ENCODE data around the gene CCDC178.
"Not testable (repeated sequence)": the region's sequence is repeated elsewhere in the genome, so short reads cannot be mapped to it uniquely, and the experiment has no call there.

The CCDC178 gene

GRCh38 chr18:33212363-33212762 lies 228.2 kb downstream of the CCDC178 start:
- no peak for DNase-seq (ENCODE audit: low spot score)

DNA sequence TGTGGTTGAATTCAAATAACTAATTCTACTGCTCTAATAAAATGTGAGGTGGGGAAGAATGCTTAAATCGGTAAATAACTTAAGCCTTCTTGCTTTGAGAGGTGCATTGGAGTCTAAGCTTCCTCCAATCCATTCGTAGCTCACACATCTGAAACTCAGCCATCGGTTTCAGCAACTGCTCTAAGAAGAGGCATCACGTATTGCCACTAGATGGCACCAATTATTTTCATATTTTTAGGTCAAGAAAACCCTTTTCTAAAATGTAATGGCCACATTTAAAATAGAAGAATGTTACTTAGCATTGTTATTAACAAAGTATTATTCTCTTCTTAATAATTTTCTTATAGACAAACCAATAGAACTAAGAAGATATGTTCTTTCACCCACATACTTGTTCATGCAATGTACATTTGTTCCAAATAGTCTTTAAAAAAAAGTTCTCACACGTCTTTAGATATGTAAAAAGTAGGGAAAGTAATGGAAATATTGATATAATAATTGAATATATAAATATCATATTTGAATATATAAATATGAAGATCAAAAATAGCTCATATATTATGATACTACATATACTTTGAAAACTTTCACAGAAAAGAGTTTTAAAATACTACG lies 229.8 kb downstream of the CCDC178 start:
- DNase-seq (ENCODE audit: low spot score), result no peak

DNA sequence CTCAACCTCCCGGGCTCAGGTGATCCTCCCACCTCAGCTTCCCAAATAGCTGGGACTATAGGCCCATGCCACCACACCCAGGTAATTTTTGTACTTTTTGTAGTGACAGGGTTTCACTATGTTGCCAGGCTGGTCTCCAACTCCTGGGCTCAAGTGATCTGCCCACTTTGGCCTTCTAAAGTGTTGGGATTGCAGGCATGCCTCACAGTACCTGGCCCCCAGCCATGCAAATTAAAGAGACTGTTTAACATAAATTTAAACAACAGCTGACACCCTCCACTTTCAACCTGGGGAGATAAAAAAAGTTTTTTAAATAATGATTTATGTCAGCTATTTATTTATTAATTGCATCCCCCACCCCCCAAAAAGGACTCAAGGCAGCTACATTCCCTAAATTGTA lies 234.7 kb downstream of the CCDC178 start:
- no peak for DNase-seq (ENCODE audit: low spot score)

GRCh38 chr18:33201509-33201926 lies 239.0 kb downstream of the CCDC178 start:
- DNase-seq (ENCODE audit: low spot score), result no peak

- DNase-seq (ENCODE audit: low spot score), result no peak
Measured at GRCh38 chr18:33195795-33196194, 244.7 kb downstream of the CCDC178 start.

DNA sequence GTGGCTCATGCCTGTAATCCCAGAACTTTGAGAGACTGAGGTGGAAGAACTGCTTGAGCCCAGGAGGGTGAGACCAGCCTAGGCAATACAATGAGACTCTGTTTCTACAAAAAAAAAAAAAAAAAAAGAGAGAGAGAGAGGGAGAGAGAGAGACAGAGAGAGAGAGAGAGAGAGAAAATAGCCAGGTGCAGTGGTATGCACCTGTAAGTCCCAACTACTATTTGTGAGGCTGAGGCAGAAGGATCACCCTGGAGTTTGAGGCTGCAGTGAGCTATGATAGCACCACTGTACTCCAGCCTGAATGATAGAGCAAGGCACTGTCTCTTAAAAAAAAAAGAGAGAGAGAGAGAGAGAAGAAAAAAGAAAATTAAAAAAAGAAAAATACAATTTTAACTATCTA lies 245.7 kb downstream of the CCDC178 start:
- no peak for DNase-seq (ENCODE audit: low spot score)

- no peak for DNase-seq (ENCODE audit: low spot score)
Measured at GRCh38 chr18:33184958-33185357, 255.6 kb downstream of the CCDC178 start.

GRCh38 chr18:33184175-33184574 lies 256.3 kb downstream of the CCDC178 start:
- no peak for DNase-seq (ENCODE audit: low spot score)

DNA sequence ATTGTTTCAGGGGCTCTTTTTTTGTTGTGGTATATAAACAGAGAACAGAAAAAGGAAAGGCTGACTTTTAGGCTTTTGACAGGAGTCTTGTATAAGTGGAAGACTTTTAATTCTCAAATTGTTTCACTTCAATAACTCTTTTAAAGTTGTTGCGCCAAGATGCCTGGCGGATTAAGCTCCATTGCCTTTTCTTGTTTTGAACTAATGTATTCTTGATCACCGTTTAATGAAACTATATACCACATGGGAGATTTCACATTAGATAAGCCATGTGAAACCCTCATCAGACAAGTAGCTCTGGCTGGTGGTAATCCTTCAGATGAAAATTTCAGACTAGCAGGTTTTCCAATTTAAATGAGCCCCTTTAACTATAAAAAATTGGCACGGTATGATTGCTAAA lies 257.4 kb downstream of the CCDC178 start:
- no peak for DNase-seq (ENCODE audit: low spot score)

GRCh38 chr18:33181016-33181415 lies 259.5 kb downstream of the CCDC178 start:
- no peak for DNase-seq (ENCODE audit: low spot score)

GRCh38 chr18:33169218-33169617 lies 271.3 kb downstream of the CCDC178 start:
- no peak for DNase-seq (ENCODE audit: low spot score)

DNA sequence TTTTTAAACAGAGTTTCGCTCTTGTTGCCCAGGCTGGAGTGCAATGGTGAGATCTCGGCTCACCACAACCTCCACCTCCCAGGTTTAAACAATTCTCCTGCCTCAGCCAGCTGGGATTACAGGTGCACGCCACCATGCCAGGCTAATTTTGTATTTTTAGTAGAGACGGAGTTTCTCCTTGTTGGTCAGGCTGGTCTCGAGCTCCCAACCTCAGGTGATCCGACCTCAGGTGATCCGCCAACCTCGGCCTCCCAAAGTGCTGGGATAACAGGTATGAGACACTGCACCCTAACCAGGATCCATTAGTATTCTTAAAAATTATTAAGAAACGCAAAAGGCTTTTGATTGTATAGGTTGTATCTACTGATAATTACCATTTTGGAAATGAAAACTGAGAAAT lies 276.4 kb downstream of the CCDC178 start:
- DNase-seq (ENCODE audit: low spot score), result not testable (repeated sequence)

GRCh38 chr18:33161131-33161530 lies 279.4 kb downstream of the CCDC178 start:
- DNase-seq (ENCODE audit: low spot score), result no peak

GRCh38 chr18:33159151-33159550 lies 281.4 kb downstream of the CCDC178 start:
- DNase-seq (ENCODE audit: low spot score), result no peak

DNA sequence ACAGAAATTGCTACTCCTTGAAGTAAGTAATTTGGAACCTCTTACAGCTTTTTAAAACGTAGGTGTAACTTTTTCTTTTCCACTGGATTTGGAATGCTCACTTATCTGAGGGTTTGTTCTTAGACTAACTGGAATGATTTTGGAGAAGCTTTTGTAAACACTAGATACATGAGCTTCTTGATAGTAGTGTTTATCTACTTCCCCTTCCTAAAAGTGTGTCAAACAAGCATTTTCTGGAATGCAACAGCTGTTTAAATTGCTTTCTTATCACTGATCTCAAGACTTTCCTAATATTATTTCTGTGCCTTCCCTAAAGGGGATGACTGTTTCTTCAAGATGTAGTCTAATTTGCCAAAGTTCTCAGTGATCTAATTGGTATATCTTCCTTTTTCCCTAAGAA lies 282.6 kb downstream of the CCDC178 start:
- DNase-seq (ENCODE audit: low spot score), result no peak

GRCh38 chr18:33156906-33157470 lies 283.5 kb downstream of the CCDC178 start:
- no peak for DNase-seq (ENCODE audit: low spot score)

- DNase-seq (ENCODE audit: low spot score), result no peak
Measured at GRCh38 chr18:33154049-33154448, 286.5 kb downstream of the CCDC178 start.

DNA sequence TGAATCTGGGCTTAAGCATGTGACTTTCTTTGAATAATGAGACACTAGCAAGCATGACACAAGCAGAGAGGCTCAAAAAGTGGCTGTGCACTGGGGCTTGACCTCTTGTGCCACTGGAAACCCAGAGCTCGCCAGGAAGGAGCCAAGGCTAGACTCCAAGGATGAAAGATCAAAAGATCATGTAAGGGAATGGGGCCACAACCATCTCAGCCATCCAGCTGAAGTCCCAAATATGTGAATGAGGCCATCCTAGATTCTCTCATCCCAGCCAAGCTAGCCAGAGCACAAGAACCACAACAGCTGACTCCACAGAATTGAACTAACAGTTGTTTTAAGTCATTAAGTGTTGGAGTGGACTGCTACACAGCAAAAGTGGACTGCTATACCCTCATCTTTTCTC lies 288.1 kb downstream of the CCDC178 start:
- DNase-seq (ENCODE audit: low spot score), result no peak

GRCh38 chr18:33147811-33148210 lies 292.7 kb downstream of the CCDC178 start:
- DNase-seq (ENCODE audit: low spot score), result not testable (repeated sequence)

GRCh38 chr18:33146014-33146413 lies 294.5 kb downstream of the CCDC178 start:
- no peak for DNase-seq (ENCODE audit: low spot score)

- no peak for DNase-seq (ENCODE audit: low spot score)
Measured at GRCh38 chr18:33135951-33136660, 304.4 kb downstream of the CCDC178 start.

- no peak for DNase-seq (ENCODE audit: low spot score)
Measured at GRCh38 chr18:33132657-33133056, 307.9 kb downstream of the CCDC178 start.

GRCh38 chr18:33128581-33128980 lies 311.9 kb downstream of the CCDC178 start:
- DNase-seq (ENCODE audit: low spot score), result no peak

Measured in hematopoietic multipotent progenitor cell treated with erythropoietin and hydrocortisone succinate and interleukin-3 and kit ligand, for 15 days (in vitro differentiated cells).